IMR-90 (cell line): ENCODE data around the gene MPRIP.

Experiments used
- BHLHE40 ChIP-seq: fragments of 150-350 bp; IDR thresholded peaks from 2 replicates; pipeline ENCODE4 v1.6.1; 2016; ENCODE audit warnings: mild to moderate bottlenecking, low read depth, low read length
- CEBPB ChIP-seq: IDR thresholded peaks from 2 replicates; pipeline ENCODE4 v1.6.1; 2012; ENCODE audit warnings: low read depth, low read length, improper control_type of control experiment
- FOS ChIP-seq: fragments of 150-350 bp; IDR thresholded peaks from 2 replicates; pipeline ENCODE4 v1.6.1; 2016; ENCODE audit warnings: low read depth, low read length
- MAFK ChIP-seq: IDR thresholded peaks from 2 replicates; pipeline ENCODE4 v1.6.1; 2012; ENCODE audit warnings: low read depth, low read length, improper control_type of control experiment
- MAZ ChIP-seq: IDR thresholded peaks from 2 replicates; pipeline ENCODE4 v1.6.1; 2012; ENCODE audit warnings: low read depth, mild to moderate bottlenecking, low read length, improper control_type of control experiment, moderate library complexity, borderline replicate concordance
- MXI1 ChIP-seq: IDR thresholded peaks from 2 replicates; pipeline ENCODE4 v1.6.1; 2012; ENCODE audit warnings: low read depth, mild to moderate bottlenecking, low read length, moderate library complexity, borderline replicate concordance
- POLR2A ChIP-seq: IDR thresholded peaks from 2 replicates; pipeline ENCODE4 v1.6.1; 2012; ENCODE audit warnings: mild to moderate bottlenecking, low read depth, low read length
- RAD21 ChIP-seq: IDR thresholded peaks from 2 replicates; pipeline ENCODE4 v1.6.1; 2012; ENCODE audit warnings: low read length, improper control_type of control experiment
- RCOR1 ChIP-seq: IDR thresholded peaks from 2 replicates; pipeline ENCODE4 v1.6.1; 2012; ENCODE audit warnings: mild to moderate bottlenecking, low read length, improper control_type of control experiment; ENCODE audit not compliant: insufficient replicate concordance
- RFX5 ChIP-seq: IDR thresholded peaks from 2 replicates; pipeline ENCODE4 v1.8.0; 2012; ENCODE audit warnings: low read depth, mild to moderate bottlenecking, low read length, moderate library complexity
- SMC3 ChIP-seq: fragments of 150-350 bp; IDR thresholded peaks from 2 replicates; pipeline ENCODE4 v1.6.1; 2016; ENCODE audit warnings: low read depth, mild to moderate bottlenecking, antibody characterized with exemption, low read length, moderate library complexity
- TF ChIP-seq, protein P1 (sequence below): conservative IDR thresholded peaks from 2 replicates; pipeline ENCODE4 v1.5.1; 2012; ENCODE audit warnings: mild to moderate bottlenecking, low read depth, low read length, improper control_type of control experiment
- TF ChIP-seq, protein P2 (sequence below): fragments of 150-350 bp; IDR thresholded peaks from 2 replicates; pipeline ENCODE4 v1.6.1; 2017; ENCODE audit warnings: mild to moderate bottlenecking, antibody characterized with exemption, low read length, low read depth

- TF ChIP-seq MXI1 (no peak), POLR2A (no peak), RAD21 (no peak), MAZ (no peak), MAFK (no peak), RFX5 (no peak), CEBPB (no peak), SMC3 (no peak), BHLHE40 (no peak), FOS (no peak), RCOR1 (no peak)
- TF ChIP-seq, protein P1, sequence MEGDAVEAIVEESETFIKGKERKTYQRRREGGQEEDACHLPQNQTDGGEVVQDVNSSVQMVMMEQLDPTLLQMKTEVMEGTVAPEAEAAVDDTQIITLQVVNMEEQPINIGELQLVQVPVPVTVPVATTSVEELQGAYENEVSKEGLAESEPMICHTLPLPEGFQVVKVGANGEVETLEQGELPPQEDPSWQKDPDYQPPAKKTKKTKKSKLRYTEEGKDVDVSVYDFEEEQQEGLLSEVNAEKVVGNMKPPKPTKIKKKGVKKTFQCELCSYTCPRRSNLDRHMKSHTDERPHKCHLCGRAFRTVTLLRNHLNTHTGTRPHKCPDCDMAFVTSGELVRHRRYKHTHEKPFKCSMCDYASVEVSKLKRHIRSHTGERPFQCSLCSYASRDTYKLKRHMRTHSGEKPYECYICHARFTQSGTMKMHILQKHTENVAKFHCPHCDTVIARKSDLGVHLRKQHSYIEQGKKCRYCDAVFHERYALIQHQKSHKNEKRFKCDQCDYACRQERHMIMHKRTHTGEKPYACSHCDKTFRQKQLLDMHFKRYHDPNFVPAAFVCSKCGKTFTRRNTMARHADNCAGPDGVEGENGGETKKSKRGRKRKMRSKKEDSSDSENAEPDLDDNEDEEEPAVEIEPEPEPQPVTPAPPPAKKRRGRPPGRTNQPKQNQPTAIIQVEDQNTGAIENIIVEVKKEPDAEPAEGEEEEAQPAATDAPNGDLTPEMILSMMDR: no peak
- TF ChIP-seq, protein P2, sequence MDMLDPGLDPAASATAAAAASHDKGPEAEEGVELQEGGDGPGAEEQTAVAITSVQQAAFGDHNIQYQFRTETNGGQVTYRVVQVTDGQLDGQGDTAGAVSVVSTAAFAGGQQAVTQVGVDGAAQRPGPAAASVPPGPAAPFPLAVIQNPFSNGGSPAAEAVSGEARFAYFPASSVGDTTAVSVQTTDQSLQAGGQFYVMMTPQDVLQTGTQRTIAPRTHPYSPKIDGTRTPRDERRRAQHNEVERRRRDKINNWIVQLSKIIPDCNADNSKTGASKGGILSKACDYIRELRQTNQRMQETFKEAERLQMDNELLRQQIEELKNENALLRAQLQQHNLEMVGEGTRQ: no peak
These were observed 82.1 kb downstream of the MPRIP start for GRCh38 chr17:17124341-17124740.
